Osteoblast (primary cell): ENCODE measurements around the gene PLA2G6. TPM values are rescaled to one million over a fixed set of nuclear protein-coding genes. Genes with fewer than 3 reads are reported as not detected.
"Not testable (repeated sequence)": the region's sequence is repeated elsewhere in the genome, so short reads cannot be mapped to it uniquely, and the experiment has no call there.

ENCODE experiments used
- DNase-seq: peaks from one replicate; pipeline ENCODE4 v3.0.0; 2011; ENCODE audit warnings: low spot score, mixed read lengths; ENCODE audit not compliant: insufficient read length; ENCODE audit errors: missing footprints
- H2AFZ ChIP-seq: 2 replicates; pipeline ENCODE4 v1.6.0; 2011; ENCODE audit warnings: mild to moderate bottlenecking, low read length
- H3K27ac ChIP-seq: 2 replicates; pipeline ENCODE4 v1.5.1; 2011; ENCODE audit warnings: mild to moderate bottlenecking, low read depth, low read length, moderate library complexity
- H3K27me3 ChIP-seq: 2 replicates; pipeline ENCODE4 v1.6.0; 2012; ENCODE audit warnings: mild to moderate bottlenecking, control low read depth, inconsistent platforms, low read length, moderate library complexity; ENCODE audit not compliant: insufficient read depth
- H3K36me3 ChIP-seq: 2 replicates; pipeline ENCODE4 v1.5.1; 2011; ENCODE audit warnings: mild to moderate bottlenecking, low read length, control low read depth, moderate library complexity; ENCODE audit not compliant: insufficient read depth
- H3K4me1 ChIP-seq: 2 replicates; pipeline ENCODE4 v1.5.1; 2011; ENCODE audit warnings: mild to moderate bottlenecking, low read length, control low read depth, moderate library complexity; ENCODE audit not compliant: insufficient read depth
- H3K4me2 ChIP-seq: 2 replicates; pipeline ENCODE4 v1.6.0; 2011; ENCODE audit warnings: mild to moderate bottlenecking, low read length; ENCODE audit not compliant: insufficient read depth
- H3K4me3 ChIP-seq: fragments of 200-600 bp; sonication (generic); 3 replicates; pipeline ENCODE4 v1.5.1; 2012; ENCODE audit warnings: mild to moderate bottlenecking, low read length, inconsistent platforms; ENCODE audit not compliant: insufficient read depth
- H3K79me2 ChIP-seq: 2 replicates; pipeline ENCODE4 v1.6.0; 2012; ENCODE audit warnings: mild to moderate bottlenecking, low read length, control low read depth, inconsistent platforms; ENCODE audit not compliant: insufficient read depth
- H3K9me3 ChIP-seq: 2 replicates; pipeline ENCODE4 v1.5.1; 2011; ENCODE audit warnings: low read depth, low read length, control low read depth
- H4K20me1 ChIP-seq: 2 replicates; pipeline ENCODE4 v1.6.0; 2012; ENCODE audit warnings: mild to moderate bottlenecking, low read length, control low read depth; ENCODE audit not compliant: insufficient read depth
- CTCF ChIP-seq: IDR thresholded peaks from 2 replicates; pipeline ENCODE4 v1.5.1; 2011; ENCODE audit warnings: mild to moderate bottlenecking, low read depth, low read length, moderate library complexity; ENCODE audit errors: extremely low read depth
- total RNA-seq: library from RNA; depleted of rRNA; stranded (reverse); fragments of >200 nt; gene quantifications from 2 replicates; pipeline ENCODE4 v1.2.3, GENCODE V29; 2012

Gene PLA2G6
- total RNA-seq, 1 donor = 12.3 TPM

- DNase-seq = no peak
- H2AFZ ChIP-seq = no peak overlapping the region
- no peak for TF ChIP-seq CTCF
- no peak overlapping the region for H3K27ac ChIP-seq
- H3K27me3 ChIP-seq = no peaks in the 10 kb centered on the region
- no peak overlapping the region for H3K4me2 ChIP-seq
- H3K4me3 ChIP-seq = no peak overlapping the region
- H3K9me3 ChIP-seq = no peaks in the 10 kb centered on the region
- no peaks in the 10 kb centered on the region for H3K79me2 ChIP-seq
- H3K4me1 ChIP-seq = peaks cover 17% of the 10 kb centered on the region
- H4K20me1 ChIP-seq = no peaks in the 10 kb centered on the region
- H3K36me3 ChIP-seq = no peaks in the 10 kb centered on the region
Measured at GRCh38 chr22:38187413-38188212, 6.0 kb upstream of the PLA2G6 start.

GRCh38 chr22:38186429-38186828 lies 4.8 kb upstream of the PLA2G6 start:
- no peaks in the 10 kb centered on the region for H3K27me3 ChIP-seq
- no peak overlapping the region for H3K27ac ChIP-seq
- H2AFZ ChIP-seq = no peak overlapping the region
- H3K4me3 ChIP-seq = no peak overlapping the region
- no peaks in the 10 kb centered on the region for H4K20me1 ChIP-seq
- peaks cover 11% of the 10 kb centered on the region for H3K4me1 ChIP-seq
- H3K36me3 ChIP-seq = no peaks in the 10 kb centered on the region
- H3K9me3 ChIP-seq = no peaks in the 10 kb centered on the region
- no peaks in the 10 kb centered on the region for H3K79me2 ChIP-seq
- TF ChIP-seq CTCF = no peak
- no peak for DNase-seq
- H3K4me2 ChIP-seq = no peak overlapping the region

- DNase-seq = no peak
- peaks cover 22% of the 10 kb centered on the region for H3K4me1 ChIP-seq
- H2AFZ ChIP-seq = no peak overlapping the region
- H3K79me2 ChIP-seq = no peaks in the 10 kb centered on the region
- H3K9me3 ChIP-seq = no peaks in the 10 kb centered on the region
- no peaks in the 10 kb centered on the region for H3K36me3 ChIP-seq
- no peak for TF ChIP-seq CTCF
- H3K4me2 ChIP-seq = no peak overlapping the region
- no peaks in the 10 kb centered on the region for H4K20me1 ChIP-seq
- H3K27me3 ChIP-seq = no peaks in the 10 kb centered on the region
- H3K27ac ChIP-seq = no peak overlapping the region
- H3K4me3 ChIP-seq = no peak overlapping the region
Measured at GRCh38 chr22:38184788-38185187, 3.2 kb upstream of the PLA2G6 start.

- H3K79me2 ChIP-seq = no peaks in the 10 kb centered on the region
- DNase-seq = no peak
Measured at GRCh38 chr22:38180841-38181452, 683 bp downstream of the PLA2G6 start.

GRCh38 chr22:38178605-38178937 lies 3.1 kb downstream of the PLA2G6 start:
- H3K4me3 ChIP-seq, H3K36me3 ChIP-seq, DNase-seq, H2AFZ ChIP-seq, H4K20me1 ChIP-seq, H3K79me2 ChIP-seq, H3K27me3 ChIP-seq, H3K9me3 ChIP-seq: not testable (repeated sequence)
- peaks cover 48% of the 10 kb centered on the region for H3K4me1 ChIP-seq
- peak overlapping the region; percentile 89 for H3K27ac ChIP-seq
- H3K4me2 ChIP-seq = peak overlapping the region; percentile 73

More at GRCh38 chr22:38180841-38181452, 683 bp downstream of the PLA2G6 start:
- no peak for TF ChIP-seq CTCF
- Histone ChIP-seq H3K4me2 (peak overlapping the region; percentile 95), H3K36me3 (no peaks in the 10 kb centered on the region), H3K27me3 (no peaks in the 10 kb centered on the region), H3K4me3 (peak overlapping the region; percentile 75), H3K9me3 (no peaks in the 10 kb centered on the region), H2AFZ (peak overlapping the region; percentile 94), H3K4me1 (peaks cover 45% of the 10 kb centered on the region), H4K20me1 (no peaks in the 10 kb centered on the region), H3K27ac (peak overlapping the region; percentile 96)
